Measurements from ENCODE around the gene NUP35.
"Not testable (repeated sequence)": the region's sequence is repeated elsewhere in the genome, so short reads cannot be mapped to it uniquely, and the experiment has no call there.

NUP35 gene

GRCh38 chr2:183148955-183149354, 24.7 kb downstream of the NUP35 start:
- no peak for DNase-seq

- DNase-seq: no peak
These were observed 25.2 kb downstream of the NUP35 start for GRCh38 chr2:183149489-183149888.

GRCh38 chr2:183152280-183152679, 28.0 kb downstream of the NUP35 start:
- DNase-seq: not testable (repeated sequence)

GRCh38 chr2:183153967-183154366, 29.7 kb downstream of the NUP35 start:
- no peak for DNase-seq

- DNase-seq: not testable (repeated sequence)
These were observed 30.5 kb downstream of the NUP35 start for GRCh38 chr2:183154772-183155171.

GRCh38 chr2:183157131-183157530, 32.9 kb downstream of the NUP35 start:
- DNase-seq: peak; percentile 21

GRCh38 chr2:183162362-183162761, 38.1 kb downstream of the NUP35 start:
- no peak for DNase-seq

- DNase-seq: no peak
These were observed 39.8 kb downstream of the NUP35 start for GRCh38 chr2:183163821-183164649.

GRCh38 chr2:183164650-183165015, 40.4 kb downstream of the NUP35 start:
- DNase-seq: no peak

GRCh38 chr2:183166210-183166609, 42.0 kb downstream of the NUP35 start:
- DNase-seq: no peak

GRCh38 chr2:183166976-183167375, 42.7 kb downstream of the NUP35 start:
- not testable (repeated sequence) for DNase-seq

GRCh38 chr2:183172220-183172887, 48.1 kb downstream of the NUP35 start:
- DNase-seq: no peak

GRCh38 chr2:183179156-183179555, 54.9 kb downstream of the NUP35 start:
- no peak for DNase-seq

GRCh38 chr2:183185534-183185933, 61.3 kb downstream of the NUP35 start:
- DNase-seq: no peak

- DNase-seq: no peak
These were observed 62.1 kb downstream of the NUP35 start for GRCh38 chr2:183186296-183186695.

GRCh38 chr2:183186766-183187165, 62.5 kb downstream of the NUP35 start:
- DNase-seq: no peak

- no peak for DNase-seq
These were observed 68.1 kb downstream of the NUP35 start for GRCh38 chr2:183192343-183192742.

GRCh38 chr2:183193904-183194303, 69.7 kb downstream of the NUP35 start:
- no peak for DNase-seq

- DNase-seq: no peak
These were observed 71.2 kb downstream of the NUP35 start for GRCh38 chr2:183195397-183195796.

GRCh38 chr2:183195998-183196409, 71.8 kb downstream of the NUP35 start:
- no peak for DNase-seq

GRCh38 chr2:183204397-183204796, 80.2 kb downstream of the NUP35 start:
- DNase-seq: no peak

GRCh38 chr2:183207110-183207509, 82.9 kb downstream of the NUP35 start:
- DNase-seq: no peak

GRCh38 chr2:183209395-183210028, 85.3 kb downstream of the NUP35 start:
- DNase-seq: no peak

Measured in NCI-H146 (cell line).